KG1 (cell line): Measurements from ENCODE around the gene CDHR2.
"Not testable (repeated sequence)": the region's sequence is repeated elsewhere in the genome, so short reads cannot be mapped to it uniquely, and the experiment has no call there.

Experiments used
- DNase-seq: peaks from one replicate; lab custom pipeline; 2025; lab: John Stamatoyannopoulos, UW

CDHR2 gene

DNA sequence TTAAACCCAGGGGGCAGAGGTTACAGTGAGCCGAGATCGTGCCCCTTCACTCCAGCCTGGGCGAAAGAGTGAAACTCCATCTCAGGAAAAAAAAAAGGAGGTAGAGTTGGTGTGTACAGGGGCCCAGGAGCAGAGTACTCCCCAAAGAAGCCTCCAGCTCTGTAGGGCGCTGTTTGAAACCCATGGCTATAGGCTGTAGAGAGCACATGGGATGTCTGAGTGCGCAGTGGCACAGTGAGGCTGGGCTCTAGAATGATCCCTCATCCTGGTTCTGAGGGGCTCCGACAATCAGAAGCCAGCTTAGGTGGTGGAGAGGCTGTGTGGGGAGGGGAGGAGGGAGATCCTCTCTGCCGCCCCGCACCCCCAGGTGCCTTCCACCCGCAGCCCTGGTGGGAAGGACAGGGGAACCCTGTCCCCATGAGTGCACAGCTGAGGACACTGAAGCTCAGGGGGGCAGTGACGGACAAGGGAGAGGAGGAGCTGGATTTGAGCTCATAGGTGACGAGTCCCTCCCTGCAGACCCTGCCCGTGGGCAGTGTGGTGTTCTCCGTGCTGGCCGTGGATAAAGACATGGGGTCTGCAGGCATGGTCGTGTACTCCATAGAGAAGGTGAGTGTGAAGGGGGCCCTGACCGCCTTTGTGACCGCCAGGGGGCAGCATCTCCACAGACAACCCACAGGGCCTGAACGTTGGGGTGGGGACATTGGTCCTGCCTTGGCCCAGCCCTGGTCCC is 24.6 kb downstream of the CDHR2 start:
- DNase-seq, result peak; percentile 2

DNA sequence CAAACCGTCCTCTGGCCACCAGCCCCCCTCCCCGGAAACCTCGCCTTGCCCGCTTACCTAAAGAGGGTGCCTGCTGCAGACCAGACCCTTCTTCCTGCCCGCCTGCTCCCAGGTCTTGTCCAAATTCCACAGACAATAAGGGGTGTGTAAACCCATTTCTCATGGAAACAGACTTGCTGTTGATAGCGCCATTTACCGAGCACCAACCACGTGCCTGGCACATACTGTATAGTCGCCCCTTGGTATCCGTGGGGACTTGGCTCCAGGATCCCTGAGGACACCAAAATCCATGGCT is 25.1 kb downstream of the CDHR2 start:
- no peak for DNase-seq

DNA sequence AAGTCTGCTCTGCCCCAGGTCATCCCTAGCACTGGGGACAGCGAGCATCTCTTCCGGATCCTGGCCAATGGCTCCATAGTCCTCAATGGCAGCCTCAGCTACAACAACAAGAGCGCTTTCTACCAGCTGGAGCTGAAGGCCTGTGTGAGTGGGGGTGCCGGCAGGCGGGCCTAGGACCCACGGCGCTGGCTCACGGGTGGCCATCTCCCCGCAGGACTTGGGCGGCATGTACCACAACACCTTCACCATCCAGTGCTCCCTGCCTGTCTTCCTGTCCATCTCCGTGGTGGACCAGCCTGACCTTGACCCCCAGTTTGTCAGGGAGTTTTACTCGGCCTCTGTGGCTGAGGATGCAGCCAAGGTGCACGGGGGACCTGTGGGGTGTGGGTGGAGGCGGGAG is 25.9 kb downstream of the CDHR2 start:
- no peak for DNase-seq

DNA sequence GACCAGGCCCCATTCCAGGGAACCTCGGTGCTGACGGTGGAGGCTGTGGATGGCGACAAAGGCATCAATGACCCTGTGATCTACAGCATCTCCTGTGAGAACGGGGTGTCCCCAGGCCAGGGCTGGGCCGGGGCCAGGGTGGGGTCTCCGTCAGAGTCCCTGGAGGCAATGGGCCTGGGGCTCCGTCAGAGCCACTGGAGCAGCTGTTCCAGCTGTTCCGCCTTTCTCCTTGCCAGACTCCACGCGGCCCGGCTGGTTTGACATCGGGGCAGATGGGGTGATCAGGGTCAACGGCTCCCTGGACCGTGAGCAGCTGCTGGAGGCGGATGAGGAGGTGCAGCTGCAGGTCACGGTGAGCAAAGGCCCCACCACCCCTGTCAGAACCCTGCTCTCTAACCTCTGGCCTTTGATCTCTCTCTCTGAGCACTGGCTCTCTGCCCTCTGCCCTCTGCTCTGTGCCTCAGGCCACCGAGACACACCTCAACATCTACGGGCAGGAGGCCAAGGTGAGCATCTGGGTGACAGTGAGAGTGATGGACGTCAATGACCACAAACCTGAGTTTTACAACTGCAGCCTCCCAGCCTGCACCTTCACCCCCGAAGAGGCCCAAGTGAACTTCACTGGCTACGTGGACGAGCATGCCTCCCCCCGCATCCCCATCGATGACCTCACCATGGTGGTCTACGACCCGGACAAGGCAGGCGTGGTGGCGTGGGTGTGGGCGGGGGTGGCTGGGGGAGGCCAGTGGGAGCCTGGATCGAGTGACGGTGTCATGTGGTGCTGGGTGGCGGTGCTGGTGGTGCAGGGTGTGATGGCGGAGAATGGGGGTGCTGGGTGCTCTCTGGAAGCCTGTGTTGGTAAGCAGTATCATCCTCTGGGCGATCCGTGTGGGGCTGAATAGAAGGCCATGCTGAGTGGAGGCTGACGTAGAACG is 26.6 kb downstream of the CDHR2 start:
- DNase-seq, result no peak

DNA sequence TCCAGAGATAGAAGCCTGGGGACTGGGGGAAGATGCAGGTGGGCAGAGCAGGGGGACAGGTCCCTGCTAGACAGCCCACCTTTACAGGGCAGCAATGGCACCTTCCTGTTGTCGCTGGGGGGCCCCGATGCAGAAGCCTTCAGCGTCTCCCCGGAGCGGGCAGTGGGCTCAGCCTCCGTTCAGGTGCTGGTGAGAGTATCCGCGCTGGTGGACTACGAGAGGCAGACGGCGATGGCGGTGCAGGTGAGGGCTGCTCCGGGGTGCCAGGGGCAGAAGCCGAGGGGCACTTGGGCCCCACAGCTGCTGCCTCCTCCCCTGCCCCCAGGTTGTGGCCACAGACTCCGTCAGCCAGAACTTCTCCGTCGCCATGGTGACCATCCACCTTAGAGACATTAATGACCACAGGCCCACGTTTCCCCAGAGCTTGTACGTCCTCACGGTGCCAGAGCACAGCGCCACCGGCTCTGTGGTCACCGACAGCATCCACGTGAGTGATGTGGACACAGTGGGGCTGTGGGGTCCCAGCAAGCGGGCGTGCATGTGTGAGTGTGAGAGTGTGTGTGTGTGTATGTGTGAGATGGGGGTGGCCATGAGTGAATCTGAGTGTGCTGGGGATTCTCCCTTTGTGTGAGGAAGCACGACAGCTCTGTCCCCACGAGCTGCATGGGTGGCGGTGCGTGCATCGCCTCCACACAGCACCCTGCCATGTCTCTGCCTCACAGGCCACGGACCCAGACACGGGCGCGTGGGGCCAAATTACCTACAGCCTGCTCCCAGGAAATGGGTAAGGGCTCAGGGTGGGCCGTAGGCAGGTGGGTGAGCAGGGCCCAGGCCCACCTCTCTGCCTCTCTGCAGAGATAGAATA is 28.4 kb downstream of the CDHR2 start:
- no peak for DNase-seq

DNA sequence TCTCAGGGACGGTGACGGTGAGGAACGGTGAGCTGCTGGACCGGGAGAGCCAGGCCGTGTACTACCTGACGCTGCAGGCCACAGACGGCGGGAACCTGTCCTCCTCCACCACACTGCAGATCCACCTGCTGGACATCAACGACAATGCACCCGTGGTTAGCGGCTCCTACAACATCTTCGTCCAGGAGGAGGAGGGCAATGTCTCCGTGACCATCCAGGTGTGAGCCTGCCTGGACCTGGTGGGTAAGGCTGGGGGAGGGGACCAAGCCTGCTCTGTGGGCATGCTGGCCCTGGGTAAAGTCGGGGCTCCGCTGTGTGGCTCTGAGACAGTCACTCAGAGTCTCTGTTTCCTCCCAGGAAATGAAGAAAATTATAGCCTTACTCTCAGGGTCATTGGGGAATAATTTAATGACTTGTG is 29.3 kb downstream of the CDHR2 start:
- DNase-seq, result no peak

DNA sequence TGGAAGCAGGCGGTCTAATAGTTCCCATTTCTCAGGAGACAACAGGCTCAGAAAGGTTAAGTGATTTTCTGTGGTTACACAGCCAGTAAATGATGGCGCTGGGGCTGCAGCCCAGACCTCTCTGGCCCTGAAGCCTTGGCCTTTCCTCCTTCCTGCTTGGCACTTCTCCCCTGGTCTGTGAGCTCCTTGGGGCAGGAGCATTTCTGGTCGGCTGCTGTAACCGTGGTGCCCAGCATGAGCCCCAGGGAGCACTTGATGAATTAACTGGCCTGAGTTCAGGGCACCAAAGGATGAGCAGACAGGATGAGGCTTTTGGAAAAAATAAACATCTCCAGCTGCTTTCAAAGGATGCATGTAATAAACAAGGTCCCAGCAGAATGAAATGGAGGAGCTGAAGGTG is 30.2 kb downstream of the CDHR2 start:
- no peak for DNase-seq

DNA sequence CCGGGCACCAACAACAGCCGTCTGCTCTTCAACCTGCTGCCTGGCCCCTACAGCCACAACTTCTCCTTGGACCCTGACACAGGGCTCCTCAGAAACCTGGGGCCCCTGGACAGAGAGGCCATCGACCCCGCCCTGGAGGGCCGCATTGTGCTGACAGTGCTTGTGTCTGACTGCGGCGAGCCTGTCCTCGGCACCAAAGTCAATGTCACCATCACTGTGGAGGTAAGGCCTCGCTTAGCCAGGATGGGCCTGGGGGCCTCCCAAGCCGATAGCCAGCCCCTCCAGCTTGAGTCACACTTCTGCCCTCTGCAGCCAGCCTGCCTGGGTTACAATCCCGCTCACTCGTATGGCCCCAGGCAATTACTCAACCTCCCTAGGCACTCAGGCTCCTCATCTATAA is 32.2 kb downstream of the CDHR2 start:
- DNase-seq, result no peak

DNA sequence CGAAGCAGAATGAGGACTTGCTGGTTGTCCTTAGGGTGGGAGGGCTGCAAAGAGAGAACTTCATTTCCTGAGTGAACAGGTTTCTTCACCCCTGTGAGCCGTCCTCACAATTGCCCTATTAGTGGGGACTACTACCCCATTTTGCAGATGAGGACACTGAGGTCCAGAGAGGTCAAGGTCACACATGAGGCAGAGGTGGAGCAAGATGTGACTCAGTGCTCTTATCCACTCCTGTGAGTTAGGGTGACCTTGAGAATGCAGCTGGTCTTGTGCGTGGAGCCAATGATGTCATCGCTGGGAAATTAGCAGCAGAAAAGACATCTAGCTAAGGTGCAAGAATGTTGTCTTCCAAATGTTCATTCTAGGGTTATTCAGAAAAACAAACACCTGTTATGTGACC is 33.9 kb downstream of the CDHR2 start:
- no peak for DNase-seq

DNA sequence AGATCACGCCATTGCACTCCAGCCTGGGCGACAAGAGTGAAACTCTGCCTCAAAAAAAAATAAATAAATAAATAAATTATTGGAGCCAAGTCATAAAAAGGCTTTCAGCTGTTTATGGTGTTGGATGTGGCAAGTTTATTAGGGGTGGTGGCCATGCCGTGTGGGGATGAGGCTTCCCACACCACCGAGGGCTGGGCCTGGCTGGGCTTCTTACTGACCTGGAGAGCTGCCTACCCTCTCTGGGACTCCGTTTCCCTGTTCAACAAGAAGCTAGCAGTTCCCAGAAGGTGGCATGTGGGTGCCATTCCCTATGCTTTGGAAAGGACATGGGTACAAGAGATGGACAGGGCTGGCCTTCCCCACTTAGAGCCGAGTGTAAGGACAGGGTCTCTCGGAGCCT is 38.3 kb downstream of the CDHR2 start:
- no peak for DNase-seq

DNA sequence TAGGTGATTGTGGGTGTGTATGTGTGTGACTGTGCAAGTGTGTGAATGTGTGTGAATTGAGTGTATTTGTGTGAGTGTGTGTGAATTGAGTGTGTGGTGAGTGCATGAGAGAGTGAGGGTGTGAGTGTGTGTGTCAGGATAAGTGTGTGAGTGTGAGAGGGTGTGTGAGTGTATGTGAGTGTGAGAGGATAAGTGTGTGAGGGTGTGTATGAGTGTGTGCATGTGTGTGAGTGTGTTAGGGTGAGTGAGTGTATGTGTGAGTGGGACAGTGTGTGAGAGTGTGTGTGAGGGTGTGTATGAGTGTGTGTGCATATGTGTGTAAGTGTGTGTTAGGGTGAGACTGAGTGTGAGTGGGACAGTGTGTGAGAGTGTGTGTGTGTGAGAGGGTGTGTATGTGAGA is 39.2 kb downstream of the CDHR2 start:
- DNase-seq, result no peak

DNA sequence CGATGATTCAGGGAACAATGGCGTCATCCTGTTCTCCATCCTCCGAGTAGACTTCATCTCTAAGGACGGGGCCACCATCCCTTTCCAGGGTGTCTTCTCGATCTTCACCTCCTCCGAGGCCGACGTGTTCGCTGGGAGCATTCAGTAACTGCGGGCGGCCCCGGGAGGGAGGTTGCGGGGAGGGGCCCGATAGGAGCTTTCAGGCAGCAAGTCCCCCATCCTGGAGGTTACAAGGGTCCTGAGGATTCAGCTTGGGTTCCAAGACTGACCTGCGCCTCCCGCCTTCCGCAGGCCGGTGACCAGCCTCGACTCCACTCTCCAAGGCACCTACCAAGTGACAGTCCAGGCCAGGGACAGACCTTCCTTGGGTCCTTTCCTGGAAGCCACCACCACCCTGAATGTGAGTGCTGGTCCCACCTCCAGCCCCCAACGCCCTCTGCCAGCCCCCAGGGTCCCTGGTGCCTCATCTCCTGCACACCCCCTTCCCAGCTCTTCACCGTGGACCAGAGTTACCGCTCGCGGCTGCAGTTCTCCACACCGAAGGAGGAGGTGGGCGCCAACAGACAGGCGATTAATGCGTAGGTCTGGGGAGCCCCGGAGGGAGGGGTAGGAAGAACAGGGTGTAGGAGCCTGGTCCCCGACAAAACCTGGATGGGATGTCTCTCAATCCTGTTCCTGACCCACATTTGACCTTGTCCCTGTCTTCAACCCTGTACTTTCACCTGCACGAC is 40.1 kb downstream of the CDHR2 start:
- DNase-seq, result no peak

DNA sequence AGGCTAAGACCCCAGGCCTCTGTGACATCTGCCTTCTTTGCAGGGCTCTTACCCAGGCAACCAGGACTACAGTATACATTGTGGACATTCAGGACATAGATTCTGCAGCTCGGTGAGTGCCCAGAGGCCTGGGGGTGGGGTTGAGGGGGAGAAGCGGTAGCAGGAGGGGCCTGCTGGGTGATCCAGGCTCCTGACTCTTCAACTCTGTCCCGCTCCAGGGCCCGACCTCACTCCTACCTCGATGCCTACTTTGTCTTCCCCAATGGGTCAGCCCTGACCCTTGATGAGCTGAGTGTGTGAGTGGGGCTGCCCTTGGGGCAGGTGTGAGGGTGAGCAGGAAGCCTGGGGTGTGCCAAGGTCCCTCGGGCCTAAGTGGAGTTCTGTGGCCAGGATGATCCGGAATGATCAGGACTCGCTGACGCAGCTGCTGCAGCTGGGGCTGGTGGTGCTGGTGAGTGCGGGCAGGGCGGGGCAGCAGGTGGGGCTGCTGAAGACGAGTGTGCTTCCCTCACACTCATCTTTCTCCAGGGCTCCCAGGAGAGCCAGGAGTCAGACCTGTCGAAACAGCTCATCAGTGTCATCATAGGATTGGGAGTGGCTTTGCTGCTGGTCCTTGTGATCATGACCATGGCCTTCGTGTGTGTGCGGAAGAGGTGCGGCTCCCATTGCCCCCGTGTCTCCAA is 41.0 kb downstream of the CDHR2 start:
- no peak for DNase-seq

DNA sequence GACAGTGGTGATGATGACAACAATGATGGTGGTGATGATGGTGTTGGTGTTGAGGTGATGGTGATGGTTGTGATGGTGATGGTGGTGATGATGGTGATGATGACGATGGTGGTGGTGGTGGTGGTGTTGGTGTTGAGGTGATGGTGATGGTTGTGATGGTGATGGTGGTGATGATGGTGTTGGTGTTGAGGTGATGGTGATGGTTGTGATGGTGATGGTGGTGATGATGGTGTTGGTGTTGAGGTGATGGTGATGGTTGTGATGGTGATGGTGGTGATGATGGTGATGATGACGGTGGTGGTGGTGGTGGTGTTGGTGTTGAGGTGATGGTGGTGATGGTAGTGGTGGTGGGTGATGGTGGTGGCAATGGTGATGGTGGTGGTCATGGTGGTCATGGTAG is 42.5 kb downstream of the CDHR2 start:
- DNase-seq, result not testable (repeated sequence)

DNA sequence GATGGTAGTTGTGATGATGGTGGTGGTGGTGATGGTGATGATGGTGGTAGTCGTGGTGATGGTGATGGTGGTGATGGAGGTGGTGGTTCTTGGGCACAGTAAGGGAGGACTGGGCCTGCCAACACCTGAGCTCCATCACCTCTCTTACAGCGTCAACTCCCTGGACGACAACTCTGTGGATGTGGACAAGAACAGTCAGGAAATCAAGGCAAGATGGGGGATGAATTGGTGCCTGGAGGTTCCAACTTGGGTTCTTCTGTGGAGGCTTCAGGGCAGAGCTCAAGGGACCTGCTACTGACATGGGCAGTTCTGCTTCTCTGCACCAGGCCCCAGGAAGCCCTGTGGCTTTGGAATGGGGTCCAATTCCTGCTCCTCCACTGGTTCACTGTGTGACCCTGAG is 43.4 kb downstream of the CDHR2 start:
- DNase-seq, result no peak

DNA sequence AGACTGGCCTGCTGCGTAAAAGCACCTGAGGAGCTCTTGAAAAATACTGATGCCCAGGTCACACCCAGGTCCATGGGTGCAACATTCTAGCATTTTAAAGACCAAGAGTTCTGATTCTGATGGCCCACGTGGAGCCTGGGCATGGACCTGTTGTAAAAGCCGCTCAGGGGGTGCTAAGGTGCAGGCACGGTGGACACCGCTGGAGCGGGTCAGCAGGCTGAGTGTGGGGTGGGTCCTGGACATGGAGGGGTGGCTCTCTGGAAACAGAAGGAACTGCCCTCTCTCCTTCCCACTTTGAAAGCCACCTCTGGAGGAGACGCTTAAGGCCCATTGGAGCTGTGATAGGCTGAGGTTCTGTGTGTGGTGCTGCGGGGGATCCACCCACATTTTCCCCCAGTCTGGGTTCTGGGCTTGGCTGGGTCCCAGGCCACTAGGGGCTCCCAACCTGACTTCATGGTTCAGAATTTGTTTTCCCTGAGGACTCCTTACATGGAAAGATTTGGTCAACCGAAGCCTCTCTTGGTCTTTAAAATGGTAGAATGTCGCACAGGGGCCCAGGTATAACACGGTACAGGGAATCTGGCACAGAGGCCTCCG is 44.2 kb downstream of the CDHR2 start:
- DNase-seq, result no peak

DNA sequence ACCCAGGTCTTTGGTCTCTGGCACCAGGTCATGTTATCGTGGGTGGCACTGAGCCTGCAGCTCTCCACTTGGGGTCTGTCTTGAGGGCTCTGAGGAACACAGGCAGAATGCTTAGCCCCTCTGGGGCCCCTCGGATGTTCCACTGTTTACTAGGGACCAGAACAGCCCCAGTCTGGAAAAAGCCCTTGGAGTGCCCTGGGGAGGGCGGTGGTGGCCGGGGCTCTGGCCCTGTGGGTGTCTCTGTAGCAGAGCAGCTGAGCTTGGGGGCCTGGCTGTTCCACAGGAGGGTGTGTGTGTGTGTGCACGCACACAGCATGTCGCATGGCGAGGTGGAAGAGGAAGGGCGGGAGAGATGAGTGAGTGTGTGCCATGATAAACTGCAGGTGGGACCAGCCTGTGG is 45.4 kb downstream of the CDHR2 start:
- DNase-seq, result no peak

DNA sequence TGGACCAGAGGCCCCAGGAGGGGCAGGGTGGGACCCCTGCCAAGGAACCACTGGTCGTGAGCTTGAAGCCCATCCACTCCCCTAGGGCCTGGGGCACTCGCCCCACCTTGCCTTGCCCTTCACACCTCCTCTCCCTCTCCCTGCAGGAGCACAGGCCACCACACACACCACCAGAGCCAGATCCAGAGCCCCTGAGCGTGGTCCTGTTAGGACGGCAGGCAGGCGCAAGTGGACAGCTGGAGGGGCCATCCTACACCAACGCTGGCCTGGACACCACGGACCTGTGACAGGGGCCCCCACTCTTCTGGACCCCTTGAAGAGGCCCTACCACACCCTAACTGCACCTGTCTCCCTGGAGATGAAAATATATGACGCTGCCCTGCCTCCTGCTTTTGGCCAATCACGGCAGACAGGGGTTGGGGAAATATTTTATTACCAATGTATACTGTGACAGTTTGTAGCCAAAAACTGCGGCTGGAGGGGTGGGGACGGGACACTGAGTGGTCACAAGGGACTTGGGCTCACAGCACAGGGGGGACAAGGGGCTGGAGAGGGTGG is 46.3 kb downstream of the CDHR2 start:
- DNase-seq, result no peak

DNA sequence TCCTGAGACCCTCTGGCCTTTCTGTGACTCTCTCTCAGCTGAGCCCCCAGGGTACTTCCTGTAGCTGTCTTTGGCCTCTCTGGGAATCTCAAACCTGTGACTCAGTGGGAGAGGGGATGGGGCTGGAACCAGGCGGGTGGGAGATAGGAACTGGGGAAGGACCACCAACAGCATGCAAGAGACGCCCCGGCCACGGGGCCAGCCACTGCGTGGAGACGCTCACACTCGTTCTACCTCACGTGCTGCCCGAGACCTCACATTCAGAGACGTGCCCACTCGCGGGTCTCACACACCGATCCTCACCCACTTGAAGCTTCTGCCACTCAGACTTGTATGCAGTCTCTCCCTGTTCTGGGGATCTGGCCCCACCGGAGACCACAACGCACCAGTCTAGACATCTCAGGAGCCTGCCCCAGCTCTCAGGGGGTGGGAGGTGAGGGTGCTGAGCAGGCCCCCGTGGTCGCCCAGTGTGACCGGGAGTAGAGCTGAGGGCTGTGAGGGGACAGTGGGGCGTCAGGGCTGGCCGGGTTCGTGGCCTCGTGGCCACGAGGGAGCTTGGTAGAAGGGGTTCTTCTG is 47.0 kb downstream of the CDHR2 start:
- DNase-seq, result no peak

DNA sequence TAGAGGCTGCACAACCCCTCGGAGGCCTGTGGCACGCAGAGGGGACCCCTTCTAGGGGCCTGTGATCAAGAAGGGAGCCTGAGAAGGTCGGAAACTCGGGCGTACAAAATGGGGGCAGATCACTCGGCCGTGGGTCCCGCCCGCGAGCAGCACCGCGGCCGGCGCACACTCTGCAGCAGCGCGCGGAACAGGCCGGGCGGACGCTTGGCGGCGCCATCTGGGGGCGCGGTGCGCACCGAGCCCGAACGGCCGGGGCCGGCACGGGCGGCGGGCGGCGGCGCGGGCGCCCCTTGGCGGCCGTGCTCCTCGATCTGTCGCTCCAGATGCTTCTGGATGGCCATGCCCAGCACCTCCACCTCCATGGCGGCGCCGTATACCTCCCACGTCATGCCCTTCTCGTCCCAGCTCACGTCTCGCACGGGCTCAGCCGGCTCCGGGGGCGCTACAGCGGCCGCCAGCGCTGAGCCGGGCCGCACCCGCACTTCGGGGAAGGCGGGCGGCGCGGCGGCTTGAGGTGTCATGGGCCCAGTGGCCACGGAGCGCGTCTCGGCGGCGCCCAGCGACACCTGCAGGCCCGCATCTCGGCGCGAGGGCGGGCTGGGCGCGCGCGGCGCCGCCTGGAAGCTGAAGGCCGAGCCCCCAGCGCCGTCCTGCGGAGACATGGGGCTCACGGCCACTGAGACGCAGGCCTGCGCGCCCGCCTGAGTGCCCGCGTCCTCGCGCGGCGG is 47.7 kb downstream of the CDHR2 start:
- peak; percentile 33 for DNase-seq
